Gastrocnemius medialis (tissue), 4 donors: Measurements from ENCODE around the gene CCDC201.

Source experiments
- CTCF ChIP-seq, 5 experiments: fragments of 450-650 bp in 3 of 5; fragments of 200-600 bp in 2 of 5; sonication (generic) in 2 of 5; IDR thresholded peaks in 4 of 5; conservative IDR thresholded peaks in 1 of 5; 1 replicate in 4 of 5; 2 replicates in 1 of 5; pipeline ENCODE4 v1.5.1; 2016 to 2019; ENCODE audit warnings: antibody characterized with exemption in 5 of 5, mild to moderate bottlenecking in 3 of 5, moderate library complexity in 3 of 5
- POLR2A ChIP-seq, 2 donors: fragments of 450-650 bp; IDR thresholded peaks; one replicate each; pipeline ENCODE4 v1.6.1; 2017; ENCODE audit warnings: antibody characterized with exemption in 2 of 2, mild to moderate bottlenecking in 2 of 2, moderate library complexity in 2 of 2

GRCh38 chr7:45920502-45921380, 47.9 kb upstream of the CCDC201 start, which contains the start of gene IGFBP3:
- TF ChIP-seq CTCF (IDR thresholded peaks at IDR 0.05 in 4 of 5, conservative IDR thresholded peaks at IDR 0.05 in 1 of 5) (no peak), POLR2A (IDR thresholded peaks at IDR 0.05) (peak; percentile 11 to 66)
